Activated T-cell treated with anti-CD3 and anti-CD28 coated beads, Interleukin-2, amount 50 U/mL, for 4 hours (primary cell): ENCODE results near the gene REXO5. TPM values are rescaled to one million over a fixed set of nuclear protein-coding genes. Genes with fewer than 3 reads are reported as not detected.
A peak's percentile ranks its signal among the peaks of the same experiment; 100 is the strongest.

Experiments used
- ATAC-seq, 2 donors: fragments of 200-7000 bp; cut with Tn5 transposase; one replicate each; pipeline ENCODE4 v1.10.0; 2021
- DNase-seq: peaks from one replicate; pipeline ENCODE4 v3.0.0-alpha.2; 2020
- H3K27me3 Mint-ChIP-seq: one replicate; pipeline ENCODE4 v1.8.0; 2021; ENCODE audit warnings: low read depth, mixed read lengths
- H3K36me3 Mint-ChIP-seq: one replicate; pipeline ENCODE4 v1.8.0; 2022; ENCODE audit warnings: mixed read lengths; ENCODE audit not compliant: insufficient read depth
- H3K4me1 Mint-ChIP-seq: one replicate; pipeline ENCODE4 v1.8.0; 2021; ENCODE audit warnings: low read depth, mixed read lengths
- H3K4me3 Mint-ChIP-seq: one replicate; pipeline ENCODE4 v1.8.0; 2021; ENCODE audit warnings: mild to moderate bottlenecking, moderate library complexity, mixed read lengths
- H3K9me3 Mint-ChIP-seq: one replicate; pipeline ENCODE4 v1.8.0; 2021; ENCODE audit warnings: mixed read lengths
- total RNA-seq, 3 donors: library from RNA; stranded (reverse); gene quantifications; one replicate each; pipeline ENCODE4 v1.2.1, GENCODE V29; 2021

REXO5 gene
- total RNA-seq, 3 donors from 2014 or later: 2.9 to 3.9 (median 2.9) TPM

DNA sequence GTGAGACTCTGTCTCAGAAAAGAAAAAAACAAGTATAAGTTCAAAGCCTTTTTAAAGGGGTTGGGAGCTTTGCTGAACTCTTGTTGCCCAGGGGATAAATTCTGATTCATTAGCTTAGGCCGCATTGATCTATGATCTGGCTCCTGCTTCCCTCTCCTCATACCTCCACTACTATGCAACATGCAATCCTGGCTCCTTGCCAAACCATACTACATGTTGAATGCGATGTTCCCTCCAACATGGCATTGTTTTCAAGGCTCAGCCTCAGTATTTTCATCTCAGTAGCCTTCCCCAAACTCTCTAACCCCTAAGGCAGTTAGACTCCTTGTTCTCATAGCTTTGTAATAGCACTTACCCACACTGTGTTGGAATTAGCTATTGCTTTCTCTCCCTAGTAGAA, 6.2 kb downstream of the REXO5 start:
- DNase-seq (no peak), ATAC-seq (no peak)
- no peaks in the 10 kb centered on the region for H3K36me3 Mint-ChIP-seq
- no peaks in the 10 kb centered on the region for H3K27me3 Mint-ChIP-seq
- H3K4me1 Mint-ChIP-seq: peaks cover 9% of the 10 kb centered on the region
- no peaks in the 10 kb centered on the region for H3K9me3 Mint-ChIP-seq
- H3K4me3 Mint-ChIP-seq: no peak overlapping the region

GRCh38 chr16:20814784-20815183, 8.5 kb downstream of the REXO5 start:
- no peaks in the 10 kb centered on the region for H3K27me3 Mint-ChIP-seq
- no peaks in the 10 kb centered on the region for H3K36me3 Mint-ChIP-seq
- H3K9me3 Mint-ChIP-seq: no peaks in the 10 kb centered on the region
- ATAC-seq (peak in 1 of 2 donors; percentile 25), DNase-seq (no peak)
- peaks cover 4% of the 10 kb centered on the region for H3K4me1 Mint-ChIP-seq
- H3K4me3 Mint-ChIP-seq: no peak overlapping the region

GRCh38 chr16:20818929-20819585, 12.7 kb downstream of the REXO5 start:
- no peaks in the 10 kb centered on the region for H3K27me3 Mint-ChIP-seq
- ATAC-seq: no peak
- H3K4me1 Mint-ChIP-seq: peaks cover 10% of the 10 kb centered on the region
- H3K9me3 Mint-ChIP-seq: no peaks in the 10 kb centered on the region
- no peak for DNase-seq
- H3K36me3 Mint-ChIP-seq: peaks cover 2% of the 10 kb centered on the region
- H3K4me3 Mint-ChIP-seq: no peak overlapping the region

GRCh38 chr16:20821682-20822081, 15.4 kb downstream of the REXO5 start:
- Mint-ChIP-seq H3K36me3 (peaks cover 2% of the 10 kb centered on the region), H3K4me3 (no peak overlapping the region), H3K9me3 (no peaks in the 10 kb centered on the region), H3K4me1 (peaks cover 6% of the 10 kb centered on the region), H3K27me3 (no peaks in the 10 kb centered on the region)
- no peak for ATAC-seq
- no peak for DNase-seq

GRCh38 chr16:20822521-20823325, 16.4 kb downstream of the REXO5 start:
- no peak overlapping the region for H3K4me3 Mint-ChIP-seq

DNA sequence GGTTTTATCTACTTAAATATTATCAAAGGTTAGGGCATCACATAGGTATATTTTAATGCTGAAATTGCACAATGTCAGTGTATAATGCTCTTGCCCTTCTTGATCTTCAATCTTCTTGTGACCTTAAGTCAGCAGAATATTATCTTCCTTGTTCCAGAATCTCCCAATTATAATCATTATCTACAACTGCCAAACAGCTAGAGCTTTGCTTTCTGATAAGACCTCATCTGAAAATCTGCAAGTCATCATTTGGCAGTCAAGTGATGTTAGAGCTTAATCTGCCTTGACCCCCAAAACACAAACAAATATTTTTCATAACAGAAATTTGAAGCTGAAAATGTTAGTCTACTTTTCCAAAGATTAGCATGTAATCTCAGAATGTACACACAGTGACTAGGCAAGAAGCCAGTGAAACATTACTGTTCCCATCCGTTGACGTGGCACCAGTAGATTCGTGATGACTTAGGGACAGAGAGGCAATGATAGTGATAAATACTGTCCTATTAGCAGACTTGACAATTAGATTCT, 19.8 kb downstream of the REXO5 start:
- Mint-ChIP-seq H3K9me3 (no peaks in the 10 kb centered on the region), H3K4me3 (no peak overlapping the region), H3K4me1 (peaks cover 6% of the 10 kb centered on the region), H3K36me3 (no peaks in the 10 kb centered on the region), H3K27me3 (no peaks in the 10 kb centered on the region)
- no peak for DNase-seq
- no peak for ATAC-seq

More at GRCh38 chr16:20822521-20823325, 16.4 kb downstream of the REXO5 start:
- Mint-ChIP-seq H3K4me1 (peaks cover 6% of the 10 kb centered on the region), H3K36me3 (peaks cover 2% of the 10 kb centered on the region), H3K9me3 (no peaks in the 10 kb centered on the region), H3K27me3 (no peaks in the 10 kb centered on the region)
- ATAC-seq (no peak), DNase-seq (no peak)

DNA sequence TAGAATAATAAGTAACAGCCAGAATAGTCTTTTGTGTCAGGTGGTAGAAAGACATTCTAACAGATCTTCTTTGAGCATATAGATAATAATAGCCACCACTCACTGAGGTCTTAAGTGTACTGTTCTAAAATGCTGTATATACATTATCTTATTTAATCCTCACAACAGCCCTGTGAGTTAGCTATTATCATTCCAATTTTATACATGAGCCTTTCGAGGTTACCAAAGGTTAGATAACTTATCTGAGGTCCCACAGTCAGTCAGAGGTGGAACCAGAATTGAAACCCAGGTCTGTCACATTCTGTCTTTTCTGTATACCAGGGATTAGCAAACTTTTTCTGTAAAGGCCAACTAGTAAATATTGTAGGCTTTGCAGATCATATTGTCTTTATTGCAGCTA, 23.2 kb downstream of the REXO5 start:
- DNase-seq: no peak
- Mint-ChIP-seq H3K36me3 (no peaks in the 10 kb centered on the region), H3K9me3 (peaks cover 2% of the 10 kb centered on the region), H3K4me1 (no peaks in the 10 kb centered on the region), H3K27me3 (no peaks in the 10 kb centered on the region), H3K4me3 (no peak overlapping the region)
- no peak for ATAC-seq

DNA sequence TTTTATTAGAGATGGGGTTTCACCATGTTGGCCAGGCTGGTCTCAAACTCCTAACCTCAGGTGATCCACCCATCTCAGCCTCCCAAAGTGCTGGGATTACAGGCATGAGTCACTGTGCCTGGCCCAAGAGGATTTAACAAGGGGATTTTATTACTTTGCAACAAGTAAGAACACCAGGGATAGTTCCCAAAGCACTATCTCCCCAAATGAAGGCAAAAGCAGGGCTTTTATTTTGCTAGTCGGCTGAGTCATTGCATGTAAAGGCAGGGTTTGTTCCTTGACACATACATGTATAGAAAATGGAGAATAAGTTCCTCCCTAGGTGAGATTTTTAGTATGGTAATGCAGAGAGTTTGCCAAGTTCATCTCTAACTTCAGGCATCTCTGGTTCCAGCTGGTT, 24.0 kb downstream of the REXO5 start:
- ATAC-seq (no peak), DNase-seq (no peak)
- Mint-ChIP-seq H3K9me3 (peaks cover 9% of the 10 kb centered on the region), H3K27me3 (no peaks in the 10 kb centered on the region), H3K4me1 (no peaks in the 10 kb centered on the region), H3K4me3 (no peak overlapping the region), H3K36me3 (no peaks in the 10 kb centered on the region)

GRCh38 chr16:20833086-20833485, 26.8 kb downstream of the REXO5 start:
- H3K9me3 Mint-ChIP-seq: peaks cover 25% of the 10 kb centered on the region
- H3K4me3 Mint-ChIP-seq: no peak overlapping the region
- no peaks in the 10 kb centered on the region for H3K4me1 Mint-ChIP-seq
- H3K36me3 Mint-ChIP-seq: peaks cover 6% of the 10 kb centered on the region
- DNase-seq: no peak
- no peaks in the 10 kb centered on the region for H3K27me3 Mint-ChIP-seq
- no peak for ATAC-seq

DNA sequence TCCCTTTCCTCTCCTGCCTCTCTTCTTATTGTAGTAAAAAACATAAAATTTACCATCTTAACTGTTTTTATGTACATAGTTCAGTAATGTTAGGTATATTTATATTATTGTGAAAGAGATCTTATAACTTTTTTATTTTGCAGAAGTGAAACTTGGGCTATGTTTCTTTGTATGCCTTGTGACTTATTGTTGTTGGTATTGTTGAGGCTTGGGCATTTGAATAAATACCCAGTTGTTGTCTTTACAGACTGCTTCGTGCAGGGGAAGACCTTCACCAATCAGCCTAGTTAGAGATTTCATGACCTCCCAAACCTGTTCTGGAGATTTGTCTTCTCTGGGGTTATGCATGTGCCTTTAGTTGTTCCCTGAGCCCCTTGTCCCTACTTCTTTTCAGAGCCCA, 31.9 kb downstream of the REXO5 start:
- Mint-ChIP-seq H3K4me3 (no peak overlapping the region), H3K9me3 (peaks cover 25% of the 10 kb centered on the region), H3K27me3 (no peaks in the 10 kb centered on the region), H3K36me3 (peaks cover 6% of the 10 kb centered on the region), H3K4me1 (no peaks in the 10 kb centered on the region)
- no peak for ATAC-seq
- no peak for DNase-seq

DNA sequence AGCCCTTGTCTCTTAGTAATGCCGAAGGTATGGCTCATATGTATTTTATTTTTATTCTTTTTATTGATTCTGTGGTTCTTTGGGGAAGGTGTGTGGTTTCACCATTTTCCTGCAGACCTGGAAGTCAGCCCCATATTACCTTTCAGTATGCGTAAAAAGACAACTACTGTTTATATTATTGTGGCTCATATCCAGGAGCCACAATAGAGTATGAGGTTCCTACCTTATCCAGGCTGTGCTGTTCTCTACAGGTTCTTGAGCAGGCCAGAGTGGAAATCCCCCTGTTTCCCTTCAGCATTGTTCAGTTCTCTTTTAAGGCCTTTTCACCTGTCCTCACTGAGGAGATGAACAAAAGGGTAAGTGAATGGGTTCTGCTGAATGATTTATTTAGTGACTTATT, 33.2 kb downstream of the REXO5 start:
- Mint-ChIP-seq H3K4me1 (peaks cover 12% of the 10 kb centered on the region), H3K27me3 (no peaks in the 10 kb centered on the region), H3K36me3 (peaks cover 6% of the 10 kb centered on the region), H3K4me3 (no peak overlapping the region), H3K9me3 (peaks cover 24% of the 10 kb centered on the region)
- ATAC-seq: no peak
- no peak for DNase-seq

DNA sequence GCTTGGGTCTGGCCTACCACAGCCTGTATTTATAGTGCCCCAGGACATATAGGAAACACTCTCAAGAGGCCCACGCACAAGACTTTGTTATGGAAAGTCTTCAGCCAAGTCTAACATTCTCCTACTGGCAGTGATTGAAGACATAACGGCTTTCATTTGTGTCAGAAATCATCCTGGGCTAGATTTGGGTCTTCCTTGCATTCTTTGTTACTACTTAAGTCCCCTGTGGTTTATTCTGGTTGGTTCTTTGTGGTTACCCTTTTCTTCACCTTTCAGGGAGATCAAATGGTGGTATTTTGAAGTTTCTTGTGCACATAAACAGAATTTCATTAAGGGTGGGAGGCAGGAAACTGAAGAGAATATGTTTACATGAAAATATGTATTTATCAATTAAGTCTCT, 37.7 kb downstream of the REXO5 start:
- ATAC-seq: peak; percentile 34 to 38
- Mint-ChIP-seq H3K4me1 (peaks cover 22% of the 10 kb centered on the region), H3K27me3 (no peaks in the 10 kb centered on the region), H3K4me3 (no peak overlapping the region), H3K36me3 (no peaks in the 10 kb centered on the region), H3K9me3 (no peaks in the 10 kb centered on the region)
- DNase-seq: no peak

GRCh38 chr16:20844588-20844987, 38.3 kb downstream of the REXO5 start:
- ATAC-seq: peak; percentile 54 to 66
- no peaks in the 10 kb centered on the region for H3K27me3 Mint-ChIP-seq
- no peaks in the 10 kb centered on the region for H3K36me3 Mint-ChIP-seq
- DNase-seq: no peak
- H3K4me1 Mint-ChIP-seq: peaks cover 22% of the 10 kb centered on the region
- H3K9me3 Mint-ChIP-seq: no peaks in the 10 kb centered on the region
- no peak overlapping the region for H3K4me3 Mint-ChIP-seq

DNA sequence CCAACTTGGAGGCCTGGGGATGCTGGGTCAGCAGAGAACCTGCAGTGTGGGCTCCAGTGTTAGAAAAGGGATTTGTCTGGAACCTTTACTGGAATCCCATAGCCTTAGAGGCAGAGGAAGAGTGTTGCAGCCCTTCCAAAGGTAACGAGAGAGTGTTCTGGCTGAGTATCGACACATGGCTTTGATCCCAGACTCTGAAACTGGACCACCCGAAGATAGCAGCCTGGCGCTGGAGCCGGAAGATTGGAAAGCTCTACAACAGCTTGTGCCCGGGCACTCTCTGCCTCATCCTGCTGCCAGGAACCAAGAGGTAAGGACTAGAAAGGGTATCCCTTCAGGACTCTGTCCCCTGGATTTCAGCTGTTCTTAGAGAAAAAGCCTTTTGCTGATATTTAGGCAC, 39.7 kb downstream of the REXO5 start:
- H3K4me3 Mint-ChIP-seq: no peak overlapping the region
- ATAC-seq (no peak), DNase-seq (no peak)
- no peaks in the 10 kb centered on the region for H3K9me3 Mint-ChIP-seq
- no peaks in the 10 kb centered on the region for H3K36me3 Mint-ChIP-seq
- no peaks in the 10 kb centered on the region for H3K27me3 Mint-ChIP-seq
- H3K4me1 Mint-ChIP-seq: peaks cover 25% of the 10 kb centered on the region

GRCh38 chr16:20846551-20846950, 40.2 kb downstream of the REXO5 start:
- Mint-ChIP-seq H3K27me3 (no peaks in the 10 kb centered on the region), H3K36me3 (no peaks in the 10 kb centered on the region), H3K4me1 (peaks cover 25% of the 10 kb centered on the region), H3K9me3 (no peaks in the 10 kb centered on the region), H3K4me3 (no peak overlapping the region)
- ATAC-seq (no peak), DNase-seq (no peak)
